ENCODE data around the gene PET100.

Gene PET100

GRCh38 chr19:7620442-7621412 lies 8.9 kb upstream of the PET100 start:
- no peak for DNase-seq (ENCODE audit: low spot score)
- TF ChIP-seq, protein P1, sequence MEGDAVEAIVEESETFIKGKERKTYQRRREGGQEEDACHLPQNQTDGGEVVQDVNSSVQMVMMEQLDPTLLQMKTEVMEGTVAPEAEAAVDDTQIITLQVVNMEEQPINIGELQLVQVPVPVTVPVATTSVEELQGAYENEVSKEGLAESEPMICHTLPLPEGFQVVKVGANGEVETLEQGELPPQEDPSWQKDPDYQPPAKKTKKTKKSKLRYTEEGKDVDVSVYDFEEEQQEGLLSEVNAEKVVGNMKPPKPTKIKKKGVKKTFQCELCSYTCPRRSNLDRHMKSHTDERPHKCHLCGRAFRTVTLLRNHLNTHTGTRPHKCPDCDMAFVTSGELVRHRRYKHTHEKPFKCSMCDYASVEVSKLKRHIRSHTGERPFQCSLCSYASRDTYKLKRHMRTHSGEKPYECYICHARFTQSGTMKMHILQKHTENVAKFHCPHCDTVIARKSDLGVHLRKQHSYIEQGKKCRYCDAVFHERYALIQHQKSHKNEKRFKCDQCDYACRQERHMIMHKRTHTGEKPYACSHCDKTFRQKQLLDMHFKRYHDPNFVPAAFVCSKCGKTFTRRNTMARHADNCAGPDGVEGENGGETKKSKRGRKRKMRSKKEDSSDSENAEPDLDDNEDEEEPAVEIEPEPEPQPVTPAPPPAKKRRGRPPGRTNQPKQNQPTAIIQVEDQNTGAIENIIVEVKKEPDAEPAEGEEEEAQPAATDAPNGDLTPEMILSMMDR (IDR thresholded peaks at IDR 0.05; ENCODE audit: extremely low read depth, missing control alignments): no peak

- no peak for DNase-seq (ENCODE audit: low spot score)
- TF ChIP-seq, protein P1 (IDR thresholded peaks at IDR 0.05; ENCODE audit: extremely low read depth, missing control alignments): no peak
These were observed 6.5 kb upstream of the PET100 start for GRCh38 chr19:7622933-7623685.

GRCh38 chr19:7623725-7624603 lies 5.6 kb upstream of the PET100 start:
- TF ChIP-seq, protein P1 (IDR thresholded peaks at IDR 0.05; ENCODE audit: extremely low read depth, missing control alignments): no peak
- no peak for DNase-seq (ENCODE audit: low spot score)

DNA sequence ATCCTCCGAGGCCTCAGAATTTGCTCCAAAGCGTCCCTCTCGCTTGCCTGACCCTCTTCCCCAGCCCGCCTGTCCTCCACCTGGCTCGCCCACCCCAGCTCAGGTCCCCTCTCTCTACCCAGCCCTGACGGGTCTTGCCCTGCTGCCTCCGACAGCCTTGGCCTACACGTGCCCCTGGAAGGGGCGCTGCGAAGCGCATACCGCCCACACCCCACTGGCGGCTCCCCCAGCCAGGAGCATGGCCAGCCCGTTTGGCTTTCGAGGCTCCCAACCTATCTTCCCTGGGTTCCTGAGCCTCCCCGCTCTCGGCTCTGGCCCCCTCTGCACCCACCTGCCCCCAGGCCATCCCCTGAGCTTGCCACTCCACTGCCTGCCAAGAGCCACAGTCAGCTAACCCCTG lies 4.8 kb upstream of the PET100 start:
- DNase-seq (ENCODE audit: low spot score): no peak

GRCh38 chr19:7625763-7626372 lies 3.7 kb upstream of the PET100 start:
- TF ChIP-seq, protein P1 (IDR thresholded peaks at IDR 0.05; ENCODE audit: extremely low read depth, missing control alignments): no peak
- no peak for DNase-seq (ENCODE audit: low spot score)

More for the DNA sequence above, 4.8 kb upstream of the PET100 start:
- TF ChIP-seq, protein P1 (IDR thresholded peaks at IDR 0.05; ENCODE audit: extremely low read depth, missing control alignments): no peak

DNA sequence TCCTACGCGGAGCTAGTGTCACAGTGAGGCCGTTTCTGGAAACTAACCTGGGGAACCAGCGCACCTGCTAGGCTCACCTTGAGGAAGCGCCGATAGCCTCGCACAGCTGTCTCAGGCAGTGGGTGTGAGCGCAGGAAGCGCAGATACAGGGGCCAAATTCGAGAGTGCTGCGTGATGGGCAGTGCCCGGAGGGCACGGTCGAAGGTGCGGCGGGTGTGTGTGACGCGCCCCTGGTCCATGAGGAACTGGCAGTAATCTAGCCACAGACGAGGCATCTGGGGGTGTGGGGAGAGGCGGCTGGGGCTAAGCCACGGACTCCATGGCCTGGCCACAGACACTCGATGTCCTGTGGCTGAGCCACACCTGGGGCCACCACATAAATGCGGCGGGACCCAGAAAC lies 2.4 kb upstream of the PET100 start:
- DNase-seq (ENCODE audit: low spot score): no peak
- TF ChIP-seq, protein P1 (IDR thresholded peaks at IDR 0.05; ENCODE audit: extremely low read depth, missing control alignments): no peak

Measured in GM20000 (cell line).